Gastroesophageal sphincter (tissue), 4 donors: ENCODE data around the gene RPRD2. TPM values are rescaled to one million over a fixed set of nuclear protein-coding genes. Genes with fewer than 3 reads are reported as not detected.
A peak's percentile ranks its signal among the peaks of the same experiment; 100 is the strongest.

Source experiments
- ATAC-seq: fragments of 150-250 bp; one replicate; pipeline ENCODE4 v1.9.1; 2016; ENCODE audit warnings: mild to moderate bottlenecking, moderate library complexity
- H3K27ac ChIP-seq, 4 donors: fragments of 200-600 bp; sonication (generic) in 3 of 4; 1 replicate in 3 of 4; 2 replicates in 1 of 4; pipeline ENCODE4 v1.5.1; 2016 to 2019
- H3K27me3 ChIP-seq: fragments of 200-600 bp; sonication (generic); one replicate; pipeline ENCODE4 v1.5.1; 2019
- H3K36me3 ChIP-seq, 2 donors: fragments of 200-600 bp; sonication (generic); one replicate each; pipeline ENCODE4 v1.5.1; 2019; ENCODE audit warnings: control low read depth in 1 of 2
- H3K4me1 ChIP-seq, 3 donors: fragments of 200-600 bp; sonication (generic); 1 replicate in 2 of 3; 2 replicates in 1 of 3; pipeline ENCODE4 v1.5.1; 2016 to 2019; ENCODE audit warnings: control low read depth in 2 of 3
- H3K4me3 ChIP-seq, 2 donors: fragments of 200-600 bp; sonication (generic); one replicate each; pipeline ENCODE4 v1.5.1; 2019; ENCODE audit warnings: mild to moderate bottlenecking in 1 of 2, moderate library complexity in 1 of 2
- H3K9me3 ChIP-seq, 3 donors: fragments of 200-600 bp; sonication (generic); one replicate each; pipeline ENCODE4 v1.5.1; 2017 to 2019; ENCODE audit warnings: control low read depth in 2 of 3
- CTCF ChIP-seq, 4 experiments: fragments of 200-600 bp in 2 of 4; fragments of 450-650 bp in 2 of 4; sonication (generic) in 1 of 4; IDR thresholded peaks; one replicate each; pipeline ENCODE4 v1.5.1; 2017 to 2019; ENCODE audit warnings: antibody characterized with exemption in 4 of 4, mild to moderate bottlenecking in 2 of 4, moderate library complexity in 2 of 4
- EP300 ChIP-seq: sonication (generic); formaldehyde crosslinking; IDR thresholded peaks from one replicate; pipeline ENCODE4 v1.6.1; 2017; ENCODE audit warnings: antibody characterized with exemption, mild to moderate bottlenecking
- POLR2A ChIP-seq, 2 donors: fragments of 450-650 bp; IDR thresholded peaks; one replicate each; pipeline ENCODE4 v1.6.1; 2017; ENCODE audit warnings: antibody characterized with exemption in 2 of 2, mild to moderate bottlenecking in 2 of 2, moderate library complexity in 1 of 2
- POLR2AphosphoS5 ChIP-seq: sonication (generic); formaldehyde crosslinking; IDR thresholded peaks from one replicate; pipeline ENCODE4 v1.6.1; 2017; ENCODE audit warnings: antibody characterized with exemption
- WGBS, 2 donors: methylation state at CpG; one replicate each; pipeline ENCODE4 v1.1.5; 2018; ENCODE audit warnings: low coverage in 1 of 2; 5-methylcytosine and 5-hydroxymethylcytosine counted together
- total RNA-seq, 4 donors: library from RNA; depleted of rRNA; stranded (reverse); fragments of >200 nt; gene quantifications; one replicate each; pipeline ENCODE4 v1.1.0, GENCODE V29; 2016

Gene RPRD2
- total RNA-seq, 4 donors from 2014 or later: 17.0 to 31.3 (median 26.2) TPM

DNA sequence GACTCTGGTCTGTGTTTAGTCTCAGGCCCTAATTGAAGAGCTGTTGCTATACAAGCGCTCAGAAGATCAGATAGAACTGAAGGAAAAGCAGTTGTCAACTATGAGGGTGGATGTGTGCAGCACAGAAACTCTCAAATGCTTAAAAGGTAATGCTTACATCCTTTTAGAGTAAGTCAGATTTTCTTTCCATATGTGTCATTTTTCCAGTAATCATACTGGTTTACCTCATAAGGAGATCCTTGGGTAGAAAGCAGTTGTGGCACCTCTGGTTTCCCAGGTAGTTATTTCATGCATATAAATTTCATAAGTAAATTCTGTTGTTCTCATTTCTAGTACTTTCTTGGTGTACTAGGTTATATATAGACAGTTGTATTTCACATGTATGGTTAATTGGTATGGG lies 80.3 kb downstream of the RPRD2 start:
- H3K9me3 ChIP-seq: no peaks in the 10 kb centered on the region
- 80 to 100% methylated on average over 1 of the region's 1 CpG for WGBS, 2 donors
- H3K36me3 ChIP-seq: peaks cover 3 to 74% of the 10 kb centered on the region in 2 donors
- H3K27me3 ChIP-seq: no peaks in the 10 kb centered on the region
- no peak overlapping the region for H3K27ac ChIP-seq
- no peak for ATAC-seq
- TF ChIP-seq POLR2A (IDR thresholded peaks at IDR 0.05) (no peak), EP300 (no peak), CTCF (IDR thresholded peaks at IDR 0.05) (no peak), POLR2AphosphoS5 (no peak)
- no peaks in the 10 kb centered on the region for H3K4me1 ChIP-seq
- no peak overlapping the region for H3K4me3 ChIP-seq

DNA sequence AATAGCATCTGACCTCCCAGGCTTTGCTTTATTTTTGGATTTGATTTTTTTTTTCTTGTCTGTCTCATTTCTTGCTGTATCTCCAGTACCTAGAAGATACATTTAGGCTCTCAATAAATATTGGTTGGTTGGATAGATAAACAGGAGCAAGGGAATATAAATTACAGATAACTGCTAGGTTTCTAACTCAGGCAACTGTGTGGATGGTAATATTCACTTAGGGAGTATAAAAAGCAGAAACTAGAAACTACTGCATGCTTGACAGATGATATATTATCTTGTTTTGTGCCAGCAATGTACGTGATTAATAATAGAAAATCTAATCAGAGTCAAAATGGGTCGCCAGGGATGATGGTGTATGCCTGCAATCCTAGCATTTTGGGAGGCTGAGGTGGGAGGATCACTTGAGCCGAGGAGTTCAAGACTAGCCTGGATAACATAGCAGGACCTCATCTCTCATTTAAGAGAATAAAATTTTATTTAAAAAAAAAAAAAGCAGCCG lies 92.2 kb downstream of the RPRD2 start:
- Histone ChIP-seq H3K36me3 (peaks cover 0 to 67% of the 10 kb centered on the region in 2 donors), H3K27me3 (no peaks in the 10 kb centered on the region), H3K4me3 (no peak overlapping the region), H3K4me1 (no peaks in the 10 kb centered on the region), H3K27ac (no peak overlapping the region), H3K9me3 (no peaks in the 10 kb centered on the region)
- TF ChIP-seq EP300: no peak
- TF ChIP-seq POLR2AphosphoS5: no peak
- TF ChIP-seq POLR2A (IDR thresholded peaks at IDR 0.05): no peak
- TF ChIP-seq CTCF (IDR thresholded peaks at IDR 0.05): no peak
- 73 to 87% methylated on average over 3 to 4 of the region's 4 CpGs for WGBS, 2 donors
- ATAC-seq: no peak

GRCh38 chr1:150464422-150464826 lies 100.5 kb downstream of the RPRD2 start:
- H3K4me3 ChIP-seq: no peak overlapping the region
- peaks cover 0 to 11% (median 0%) of the 10 kb centered on the region in 3 donors for H3K4me1 ChIP-seq
- no peak overlapping the region for H3K27ac ChIP-seq
- H3K36me3 ChIP-seq: peaks cover 0 to 85% of the 10 kb centered on the region in 2 donors
- H3K27me3 ChIP-seq: no peaks in the 10 kb centered on the region
- no peak for TF ChIP-seq POLR2A (IDR thresholded peaks at IDR 0.05)
- peak; percentile 81 to 83 (median 81) for TF ChIP-seq CTCF (IDR thresholded peaks at IDR 0.05)
- no peak for TF ChIP-seq POLR2AphosphoS5
- no peak for TF ChIP-seq EP300
- peak; percentile 31 for ATAC-seq
- 30 to 50% methylated on average over 2 to 4 of the region's 4 CpGs for WGBS, 2 donors
- H3K9me3 ChIP-seq: no peaks in the 10 kb centered on the region

DNA sequence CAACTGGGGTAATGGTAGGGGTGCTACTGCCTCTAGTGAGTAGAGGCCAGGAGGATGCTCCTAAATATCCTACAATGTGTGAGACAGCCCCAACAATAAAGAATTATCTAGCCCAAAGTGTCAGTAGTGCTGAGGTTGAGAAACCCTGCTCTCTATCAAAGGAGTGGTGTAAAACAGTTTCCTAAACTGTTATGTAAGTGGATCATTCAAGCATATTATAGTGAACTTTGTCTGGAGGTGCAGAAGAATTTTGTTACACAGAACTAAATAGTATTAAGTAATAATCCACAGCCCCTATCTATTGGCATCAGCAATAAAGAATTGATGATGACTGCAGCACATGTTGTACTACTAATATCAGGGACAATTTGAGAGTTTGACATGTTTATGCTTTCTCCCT lies 103.0 kb downstream of the RPRD2 start:
- Histone ChIP-seq H3K27ac (no peak overlapping the region), H3K36me3 (peaks cover 0 to 79% of the 10 kb centered on the region in 2 donors), H3K4me3 (no peak overlapping the region), H3K27me3 (no peaks in the 10 kb centered on the region), H3K9me3 (no peaks in the 10 kb centered on the region), H3K4me1 (peaks cover 0 to 31% (median 0%) of the 10 kb centered on the region in 3 donors)
- no peak for ATAC-seq
- no peak for TF ChIP-seq POLR2AphosphoS5
- TF ChIP-seq POLR2A (IDR thresholded peaks at IDR 0.05): no peak
- no peak for TF ChIP-seq EP300
- no peak for TF ChIP-seq CTCF (IDR thresholded peaks at IDR 0.05)

DNA sequence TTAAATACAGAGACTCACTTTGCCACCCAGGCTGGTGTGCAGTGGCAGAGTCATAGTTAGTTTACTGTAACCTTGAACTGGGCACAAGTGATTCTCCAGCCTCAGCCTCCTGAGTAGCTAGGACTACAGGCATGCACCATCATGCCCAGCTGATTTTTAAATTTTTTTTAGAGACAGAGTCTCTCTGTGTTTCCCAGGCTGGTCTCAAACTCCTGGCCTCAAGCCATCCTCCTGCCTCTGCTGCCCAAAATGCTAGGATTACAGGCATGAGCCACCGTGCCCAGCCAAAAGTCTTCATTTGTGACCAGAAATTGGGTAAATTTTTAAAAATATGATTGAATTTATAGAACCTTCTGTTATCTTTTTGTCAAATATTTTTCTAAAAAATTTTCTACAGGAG lies 105.3 kb downstream of the RPRD2 start:
- peaks cover 0 to 71% of the 10 kb centered on the region in 2 donors for H3K36me3 ChIP-seq
- 29 to 40% methylated on average over 1 of the region's 1 CpG for WGBS, 2 donors
- H3K9me3 ChIP-seq: no peaks in the 10 kb centered on the region
- peak overlapping the region in 2 of 4 donors; percentile 9 to 49 for H3K27ac ChIP-seq
- peaks cover 0 to 31% (median 0%) of the 10 kb centered on the region in 3 donors for H3K4me1 ChIP-seq
- H3K4me3 ChIP-seq: no peak overlapping the region
- TF ChIP-seq POLR2A (IDR thresholded peaks at IDR 0.05) (no peak), EP300 (no peak), CTCF (IDR thresholded peaks at IDR 0.05) (no peak), POLR2AphosphoS5 (no peak)
- ATAC-seq: no peak
- no peaks in the 10 kb centered on the region for H3K27me3 ChIP-seq
